Measurements from ENCODE around the gene ZNF580. TPM values are rescaled to one million over a fixed set of nuclear protein-coding genes. Genes with fewer than 3 reads are reported as not detected.

The ZNF580 gene
- total RNA-seq, 2 donors from 2014 or later, result 15.3 to 26.2 TPM

GRCh38 chr19:55691561-55692481, 51.0 kb downstream of the ZNF580 start:
- no peak for DNase-seq (ENCODE audit: low spot score)
- H3K4me1 ChIP-seq, result no peaks in the 10 kb centered on the region
- TF ChIP-seq, protein P1, sequence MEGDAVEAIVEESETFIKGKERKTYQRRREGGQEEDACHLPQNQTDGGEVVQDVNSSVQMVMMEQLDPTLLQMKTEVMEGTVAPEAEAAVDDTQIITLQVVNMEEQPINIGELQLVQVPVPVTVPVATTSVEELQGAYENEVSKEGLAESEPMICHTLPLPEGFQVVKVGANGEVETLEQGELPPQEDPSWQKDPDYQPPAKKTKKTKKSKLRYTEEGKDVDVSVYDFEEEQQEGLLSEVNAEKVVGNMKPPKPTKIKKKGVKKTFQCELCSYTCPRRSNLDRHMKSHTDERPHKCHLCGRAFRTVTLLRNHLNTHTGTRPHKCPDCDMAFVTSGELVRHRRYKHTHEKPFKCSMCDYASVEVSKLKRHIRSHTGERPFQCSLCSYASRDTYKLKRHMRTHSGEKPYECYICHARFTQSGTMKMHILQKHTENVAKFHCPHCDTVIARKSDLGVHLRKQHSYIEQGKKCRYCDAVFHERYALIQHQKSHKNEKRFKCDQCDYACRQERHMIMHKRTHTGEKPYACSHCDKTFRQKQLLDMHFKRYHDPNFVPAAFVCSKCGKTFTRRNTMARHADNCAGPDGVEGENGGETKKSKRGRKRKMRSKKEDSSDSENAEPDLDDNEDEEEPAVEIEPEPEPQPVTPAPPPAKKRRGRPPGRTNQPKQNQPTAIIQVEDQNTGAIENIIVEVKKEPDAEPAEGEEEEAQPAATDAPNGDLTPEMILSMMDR (IDR thresholded peaks at IDR 0.05), result no peak

DNA sequence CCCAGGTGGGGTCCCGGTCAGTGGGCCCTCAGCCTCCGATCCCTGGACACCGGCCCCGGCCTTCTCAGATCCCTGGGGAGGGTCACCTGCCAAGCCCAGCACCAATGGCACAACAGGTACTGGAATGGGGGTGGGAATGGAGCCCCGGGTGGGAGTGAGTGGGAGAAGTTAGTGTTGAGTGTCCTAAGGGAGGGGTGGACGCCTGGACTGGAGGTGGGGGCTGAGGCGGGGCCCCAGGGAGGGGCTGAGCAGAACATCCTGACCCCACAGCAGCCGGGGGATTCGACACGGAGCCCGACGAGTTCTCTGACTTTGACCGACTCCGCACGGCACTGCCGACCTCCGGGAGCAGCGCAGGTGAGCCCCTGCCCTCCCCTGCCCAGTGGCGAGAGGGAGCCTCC, 51.9 kb downstream of the ZNF580 start:
- Histone ChIP-seq H3K27me3 (no peaks in the 10 kb centered on the region), H3K36me3 (peaks cover 87% of the 10 kb centered on the region), H3K9me3 (no peaks in the 10 kb centered on the region), H3K27ac (no peak overlapping the region), H3K4me3 (no peak overlapping the region), H3K4me1 (no peaks in the 10 kb centered on the region)
- TF ChIP-seq, protein P1 (IDR thresholded peaks at IDR 0.05), result no peak
- DNase-seq (ENCODE audit: low spot score), result no peak

More at GRCh38 chr19:55691561-55692481, 51.0 kb downstream of the ZNF580 start:
- Histone ChIP-seq H3K36me3 (peaks cover 91% of the 10 kb centered on the region), H3K27me3 (no peaks in the 10 kb centered on the region), H3K9me3 (no peaks in the 10 kb centered on the region), H3K27ac (no peak overlapping the region), H3K4me3 (no peak overlapping the region)

Other genes with a start within 250 kb of the ZNF580 start
- 10 to 100 TPM; 19.1 to 22.0 TPM for gene UBE2S, start 233.2 kb upstream of the ZNF580 start, total RNA-seq
- gene SHISA7, start 197.7 kb upstream of the ZNF580 start, total RNA-seq, result not detected
- gene ISOC2, start 179.4 kb upstream of the ZNF580 start, total RNA-seq, result 10 to 100 TPM; 87.0 to 92.2 TPM
- not detected for gene C19orf85, start 176.3 kb upstream of the ZNF580 start, total RNA-seq
- gene ZNF628, start 164.4 kb upstream of the ZNF580 start, total RNA-seq, result 10 to 100 TPM in 1 of 2 donors, 1 to 10 TPM in 1; 5.6 to 13.2 TPM
- 1 to 10 TPM; 2.3 to 7.0 TPM for gene NAT14, start 155.8 kb upstream of the ZNF580 start, total RNA-seq
- 1 to 10 TPM; 3.3 to 6.7 TPM for gene SSC5D, start 152.6 kb upstream of the ZNF580 start, total RNA-seq
- gene SBK2, start 103.9 kb upstream of the ZNF580 start, total RNA-seq, result 100 to 1,000 TPM; 111 to 172 TPM
- 100 to 1,000 TPM in 1 of 2 donors, 10 to 100 TPM in 1; 97.5 to 103 TPM for gene SBK3, start 95.5 kb upstream of the ZNF580 start, total RNA-seq
- 1 to 10 TPM; 6.2 to 6.4 TPM for gene ZNF579, start 60.2 kb upstream of the ZNF580 start, total RNA-seq
- gene FIZ1, start 41.5 kb upstream of the ZNF580 start, total RNA-seq, result 10 to 100 TPM in 1 of 2 donors, 1 to 10 TPM in 1; 9.2 to 12.2 TPM
- gene ZNF524, start 40.7 kb upstream of the ZNF580 start, total RNA-seq, result 10 to 100 TPM; 17.7 to 25.8 TPM
- gene ZNF865, start 35.4 kb upstream of the ZNF580 start, total RNA-seq, result 10 to 100 TPM; 11.2 to 11.4 TPM
- gene ZNF784, start 16.4 kb upstream of the ZNF580 start, total RNA-seq, result 10 to 100 TPM in 1 of 2 donors, 1 to 10 TPM in 1; 7.8 to 10.6 TPM
- 1 to 10 TPM; 7.5 to 8.6 TPM for gene ZNF581, start 2.6 kb downstream of the ZNF580 start, total RNA-seq
- gene CCDC106, start 7.2 kb downstream of the ZNF580 start, total RNA-seq, result 10 to 100 TPM; 19.1 to 30.0 TPM
- 10 to 100 TPM; 39.0 to 61.0 TPM for gene U2AF2, start 14.0 kb downstream of the ZNF580 start, total RNA-seq
- 100 to 1,000 TPM; 179 to 187 TPM for gene EPN1, start 34.2 kb downstream of the ZNF580 start, total RNA-seq
- not detected for gene NLRP9, start 97.4 kb downstream of the ZNF580 start, total RNA-seq
- gene RFPL4A, start 118.1 kb downstream of the ZNF580 start, total RNA-seq, result not detected
- gene RFPL4AL1, start 128.1 kb downstream of the ZNF580 start, total RNA-seq, result not detected
- gene NLRP11, start 191.0 kb downstream of the ZNF580 start, total RNA-seq, result not detected
- not detected for gene NLRP4, start 195.5 kb downstream of the ZNF580 start, total RNA-seq

All from right atrium auricular region (tissue), 2 donors.